Measurements from ENCODE around the gene OPCML.
A peak's percentile ranks its signal among the peaks of the same experiment; 100 is the strongest.

The OPCML gene

DNA sequence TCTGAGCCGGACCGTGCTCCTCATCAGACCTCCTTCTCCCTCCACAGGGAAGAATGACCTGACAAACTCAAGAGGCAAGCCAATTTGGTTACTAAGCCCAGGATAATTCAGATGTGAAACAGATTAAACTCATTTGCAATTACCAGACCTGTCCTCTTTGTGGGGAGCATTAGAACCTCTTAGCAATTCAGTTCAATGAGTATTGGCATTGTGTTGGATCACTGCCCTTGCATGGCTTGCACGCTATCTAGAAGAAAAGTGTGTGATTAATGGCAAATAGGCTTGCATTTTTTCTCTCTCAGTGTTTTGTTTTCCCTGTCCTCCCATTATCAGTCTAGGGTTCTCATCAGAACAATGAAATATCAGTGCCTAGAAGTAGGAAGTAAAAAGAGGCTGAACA lies 365.6 kb downstream of the OPCML start:
- DNase-seq, result no peak

DNA sequence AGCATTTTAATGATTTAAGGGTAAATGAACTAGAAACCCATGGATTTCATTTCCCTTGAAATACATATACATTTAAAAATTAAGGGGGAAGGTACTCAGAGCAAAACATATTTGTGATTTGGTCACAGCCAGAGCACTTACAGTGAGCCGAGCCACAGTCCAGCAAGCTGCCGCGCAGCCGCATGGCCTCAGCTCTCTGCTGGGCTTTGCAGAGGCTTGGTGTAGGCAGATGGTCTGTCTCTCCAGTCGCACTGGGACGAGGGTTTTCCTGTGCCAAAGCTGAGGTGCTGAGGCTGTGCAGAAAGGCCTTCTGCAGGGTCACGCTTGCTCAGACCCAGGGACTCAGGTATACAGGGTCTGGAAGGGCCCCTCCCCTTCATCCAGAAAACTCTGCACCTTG lies 367.3 kb downstream of the OPCML start:
- DNase-seq, result no peak

DNA sequence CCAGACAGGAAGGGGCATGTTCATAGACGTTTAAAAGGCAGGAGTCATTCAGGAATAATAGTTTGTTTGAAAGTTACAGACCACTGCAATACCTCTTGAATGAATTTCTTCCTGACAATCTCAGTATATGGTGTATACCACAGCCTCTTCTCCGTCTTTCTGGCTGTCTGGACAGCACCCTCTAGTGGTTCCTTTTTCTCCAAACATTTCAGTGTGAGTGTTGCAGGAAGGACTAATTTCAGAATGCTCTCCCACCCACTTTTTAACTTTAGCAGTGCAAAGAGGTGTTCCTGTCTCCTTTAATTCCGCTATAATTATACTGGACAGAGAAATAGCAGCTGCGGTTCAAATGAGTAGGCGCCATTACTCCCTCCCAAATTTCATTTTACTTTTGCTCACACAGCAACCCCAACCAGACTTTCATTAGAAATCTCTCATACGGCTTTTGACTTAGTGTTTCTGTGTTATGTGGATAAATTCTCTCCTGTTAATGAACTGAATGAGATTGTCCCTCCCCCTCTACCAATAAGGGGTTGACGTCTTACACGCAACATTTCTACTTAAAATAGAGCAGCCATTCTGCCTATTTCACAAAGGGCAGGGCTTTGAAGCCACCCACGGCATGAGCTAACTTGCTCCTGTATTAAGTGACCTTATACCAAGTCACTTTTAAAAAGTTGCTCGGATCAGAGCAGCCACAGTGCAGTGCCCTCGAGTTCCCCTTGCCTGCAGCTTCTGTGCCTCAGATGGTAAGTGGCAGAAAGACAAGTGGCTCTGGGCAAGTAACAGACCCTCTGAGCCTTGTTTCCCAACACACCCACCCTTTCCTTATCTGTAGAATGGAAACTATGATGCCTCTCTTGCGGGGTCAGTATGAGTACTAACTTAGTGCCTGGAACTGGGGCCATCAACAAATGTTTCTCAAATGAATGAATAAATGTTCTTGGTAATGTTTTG lies 368.6 kb downstream of the OPCML start:
- DNase-seq, result peak; percentile 25 to 63

DNA sequence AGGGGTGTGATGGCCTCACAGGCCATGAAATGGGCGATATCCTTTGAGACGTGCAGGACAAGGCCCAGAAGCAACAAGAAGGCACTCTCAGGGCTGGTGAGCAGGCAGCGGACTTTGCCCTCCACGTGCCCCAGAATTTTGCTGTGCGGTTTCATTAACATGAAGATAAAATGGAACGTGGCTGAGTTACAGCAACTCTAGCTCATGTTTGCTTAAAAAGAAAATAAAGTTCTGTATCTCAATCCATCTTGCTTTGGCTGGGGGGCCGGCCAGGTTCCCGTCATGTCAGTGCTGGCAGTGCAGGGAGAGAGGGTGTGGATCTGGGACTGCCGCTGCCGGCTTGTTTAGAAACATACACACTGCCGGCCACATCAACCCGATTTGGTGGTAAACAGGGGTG lies 370.1 kb downstream of the OPCML start:
- no peak for DNase-seq

DNA sequence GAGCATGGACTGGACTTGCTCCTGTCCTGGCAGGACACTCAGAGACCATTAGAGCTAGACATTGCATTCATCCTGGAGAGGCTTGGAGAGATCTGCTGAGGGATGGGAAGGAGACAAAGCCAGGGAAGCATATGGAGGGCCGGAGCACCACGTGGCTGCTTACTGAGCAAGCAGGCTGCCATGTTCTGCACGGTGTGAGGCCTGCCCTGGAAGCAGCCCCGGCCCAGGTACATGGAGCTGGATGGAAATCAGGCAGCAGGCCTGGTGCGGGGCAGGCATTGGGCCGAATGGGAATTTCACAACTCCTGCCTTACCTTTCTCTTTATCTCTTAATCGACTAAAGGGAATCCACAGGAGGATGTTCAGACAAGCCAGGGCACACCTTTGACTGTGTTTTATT lies 371.5 kb downstream of the OPCML start:
- no peak for DNase-seq

DNA sequence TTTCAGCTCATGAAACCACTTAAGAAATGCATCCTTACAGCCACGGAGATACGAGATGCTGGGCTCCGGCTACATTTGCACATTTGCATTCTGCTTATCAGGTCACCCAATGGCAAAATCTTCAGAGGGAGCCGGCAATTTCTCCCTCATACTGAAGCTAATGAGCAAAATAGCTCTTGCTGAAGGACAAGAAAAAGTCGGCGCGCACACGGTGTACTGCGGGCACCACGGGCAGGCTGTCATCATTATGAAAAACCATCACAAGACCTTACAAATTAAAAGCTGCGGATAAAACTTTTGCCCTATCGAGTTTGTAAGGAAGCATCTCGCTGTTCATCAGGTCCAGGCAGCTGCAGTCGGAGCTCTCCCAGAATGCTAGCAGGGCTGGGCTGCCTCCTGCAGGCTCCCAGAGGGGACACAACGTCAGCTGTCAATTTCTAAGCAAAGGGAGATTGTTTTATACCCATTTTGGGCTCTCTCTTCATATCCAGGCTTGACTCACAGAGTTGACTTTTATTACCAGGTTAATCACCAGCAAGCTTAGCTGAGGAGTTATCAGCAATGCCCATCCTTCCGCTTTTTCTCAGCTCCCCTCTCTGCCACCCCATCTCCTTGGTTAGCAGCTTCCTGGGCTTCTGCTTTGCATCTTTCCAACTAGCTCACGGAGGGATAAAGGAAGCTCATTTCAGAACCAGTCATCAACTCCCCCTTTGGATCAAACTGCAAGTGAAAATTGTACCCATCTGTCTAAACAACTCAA lies 375.1 kb downstream of the OPCML start:
- no peak for DNase-seq

DNA sequence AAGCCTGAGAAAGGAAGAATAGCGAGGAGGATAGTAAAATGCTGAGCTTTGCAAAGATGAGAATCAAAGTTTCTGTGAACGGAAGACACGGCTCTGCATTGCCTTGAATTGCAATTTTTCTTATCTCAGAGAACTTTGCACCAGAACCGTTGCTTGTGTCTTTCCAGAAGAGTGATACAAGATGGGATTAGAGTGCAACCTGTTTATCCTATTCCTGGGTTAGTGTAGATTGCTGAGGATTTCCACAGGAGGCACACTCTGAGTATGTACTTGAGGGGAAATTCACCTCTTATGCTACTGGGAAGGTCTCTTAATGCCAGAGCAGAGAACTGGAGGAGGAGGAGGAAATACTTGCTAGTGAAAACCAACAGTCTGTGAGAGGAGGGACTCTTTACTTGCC lies 377.5 kb downstream of the OPCML start:
- no peak for DNase-seq

DNA sequence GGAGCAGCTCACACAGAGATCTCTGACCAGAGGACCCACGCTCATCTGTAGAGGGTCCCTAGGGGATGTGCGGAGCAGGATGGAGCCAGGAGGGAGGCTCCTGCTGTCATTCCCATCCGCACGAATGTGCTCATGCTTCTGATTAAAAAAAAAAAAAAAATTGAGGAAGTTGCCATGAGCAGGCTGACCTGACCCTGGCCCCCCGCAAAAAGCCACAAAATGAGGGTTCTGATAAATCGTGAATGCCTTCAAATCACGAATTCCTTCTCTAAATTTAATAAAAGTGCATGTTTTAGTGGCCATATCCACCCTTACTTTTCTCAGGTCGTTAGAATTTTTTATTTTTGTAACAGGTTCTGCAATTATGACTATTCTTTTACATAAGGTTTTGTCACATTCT lies 378.2 kb downstream of the OPCML start:
- DNase-seq, result no peak

DNA sequence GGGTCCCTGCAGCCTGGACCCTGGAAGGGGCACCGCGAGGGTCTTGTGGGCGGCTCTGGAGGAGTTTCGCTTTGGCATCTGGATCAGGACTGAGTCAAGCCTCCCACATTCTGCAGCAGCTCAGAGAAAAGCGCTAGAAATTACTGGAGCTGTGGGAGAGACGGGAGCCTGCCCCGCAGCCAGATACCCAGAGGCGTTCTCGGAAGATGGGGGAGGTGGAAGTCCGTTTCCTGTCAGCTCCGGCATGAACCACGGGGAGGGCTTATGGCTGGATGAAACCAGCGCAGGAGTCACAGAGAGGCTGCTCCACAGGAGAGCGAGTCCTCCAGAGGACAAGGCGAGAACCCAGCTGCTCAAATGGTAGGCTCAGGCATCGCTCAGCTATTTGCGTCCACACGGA lies 379.3 kb downstream of the OPCML start:
- DNase-seq, result no peak

DNA sequence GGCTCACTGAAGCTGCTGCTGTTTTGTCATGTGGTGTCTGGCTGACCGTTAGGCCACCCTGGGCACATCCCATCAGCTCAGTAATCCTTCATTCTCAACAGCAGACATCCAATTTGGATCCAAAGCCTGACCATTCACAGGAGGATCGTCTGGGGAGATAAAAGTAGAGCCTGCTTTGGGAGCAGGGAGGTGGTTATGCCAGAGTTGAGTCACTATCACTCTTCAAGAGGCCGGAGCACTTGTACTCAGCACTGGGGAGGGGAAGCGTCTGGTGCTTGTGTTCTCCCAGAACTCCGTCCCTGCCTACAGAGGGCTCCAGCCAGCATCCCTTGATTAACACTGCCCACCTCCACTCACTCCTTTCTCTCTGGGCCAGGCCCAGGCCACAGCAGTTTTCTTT lies 382.6 kb downstream of the OPCML start:
- DNase-seq, result no peak

DNA sequence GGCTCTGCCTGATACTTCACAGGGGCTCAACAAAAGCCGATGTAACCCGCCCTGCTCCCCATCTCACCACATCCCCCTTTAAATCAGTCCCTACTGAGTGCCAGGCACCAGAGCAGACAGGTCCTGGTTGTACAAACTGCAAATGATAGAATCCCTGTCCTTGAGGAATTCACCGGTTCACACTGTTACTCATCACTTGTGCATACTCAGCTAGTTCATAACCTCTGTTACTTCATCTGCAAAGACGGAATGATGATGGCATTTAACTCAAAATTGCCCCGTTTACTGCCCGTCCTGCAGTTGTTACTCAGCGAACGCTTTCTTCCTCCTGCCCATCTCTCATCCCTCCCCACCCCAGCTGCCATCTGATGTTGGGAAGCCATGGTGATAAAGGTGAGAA lies 384.7 kb downstream of the OPCML start:
- DNase-seq, result no peak

DNA sequence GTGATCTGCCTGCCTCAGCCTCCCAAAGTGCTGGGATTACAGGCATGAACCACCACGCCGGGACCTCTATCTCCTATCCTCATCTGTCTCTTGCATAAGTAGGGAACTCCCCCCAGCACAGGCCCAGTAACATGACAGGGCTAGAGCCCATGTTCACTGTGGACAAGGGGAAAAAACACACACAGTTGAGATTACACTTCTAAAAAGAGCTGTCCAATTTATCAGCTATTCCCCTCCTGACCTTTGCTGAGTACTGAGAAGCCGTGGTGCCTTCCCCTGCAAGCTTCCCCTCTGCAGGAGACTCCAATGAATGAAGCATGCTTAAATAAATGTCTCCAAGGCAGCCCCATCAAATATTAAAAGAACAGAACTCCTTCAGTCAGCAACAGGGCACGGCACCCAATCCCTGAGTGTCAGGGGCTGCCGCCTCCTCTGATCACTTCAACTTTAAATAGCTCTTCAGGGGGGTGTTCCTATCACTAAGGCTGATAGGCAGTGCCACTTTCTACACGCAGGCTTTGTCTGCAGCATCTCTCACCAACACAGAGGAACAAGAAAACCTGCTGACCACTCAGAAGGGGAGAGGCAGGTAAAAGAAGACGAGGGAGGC lies 385.5 kb downstream of the OPCML start:
- DNase-seq, result no peak

DNA sequence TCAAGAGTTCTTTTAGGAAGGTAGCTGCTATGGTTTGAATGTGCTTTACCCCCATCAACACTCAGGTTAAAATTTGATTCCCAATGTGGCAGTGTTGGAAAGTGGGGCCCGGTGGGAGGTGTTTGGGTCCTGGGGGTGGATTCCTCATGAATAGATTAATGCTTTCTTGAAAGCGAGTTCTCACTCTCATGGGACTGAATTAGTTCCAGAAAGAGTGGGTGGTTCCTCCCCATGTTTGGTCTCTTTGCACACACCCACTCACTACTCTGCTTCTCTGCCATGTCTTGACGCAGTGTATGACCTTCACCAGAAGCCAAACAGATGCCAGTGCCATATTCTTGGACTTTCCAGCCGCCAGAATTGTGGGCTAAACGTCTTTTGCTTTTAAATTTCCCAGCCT lies 394.4 kb downstream of the OPCML start:
- DNase-seq, result no peak

DNA sequence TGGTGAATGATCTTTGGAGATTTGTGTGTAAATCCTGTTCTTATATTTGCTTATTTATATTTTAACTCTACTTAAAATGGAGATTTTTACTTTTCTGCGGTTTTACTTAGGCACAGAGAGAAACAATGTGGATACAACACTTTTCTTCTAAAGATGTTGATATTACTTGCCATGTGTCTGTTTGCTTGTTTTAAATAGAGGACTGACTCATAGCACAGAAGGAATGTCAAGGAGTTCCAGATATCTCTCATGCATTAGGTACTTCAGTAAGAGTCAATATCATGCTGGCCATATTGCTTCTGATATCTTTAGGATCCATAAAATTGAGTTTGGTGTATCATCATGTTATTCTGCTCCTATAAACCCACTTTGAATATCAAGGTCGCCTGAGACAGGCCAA lies 395.0 kb downstream of the OPCML start:
- no peak for DNase-seq

DNA sequence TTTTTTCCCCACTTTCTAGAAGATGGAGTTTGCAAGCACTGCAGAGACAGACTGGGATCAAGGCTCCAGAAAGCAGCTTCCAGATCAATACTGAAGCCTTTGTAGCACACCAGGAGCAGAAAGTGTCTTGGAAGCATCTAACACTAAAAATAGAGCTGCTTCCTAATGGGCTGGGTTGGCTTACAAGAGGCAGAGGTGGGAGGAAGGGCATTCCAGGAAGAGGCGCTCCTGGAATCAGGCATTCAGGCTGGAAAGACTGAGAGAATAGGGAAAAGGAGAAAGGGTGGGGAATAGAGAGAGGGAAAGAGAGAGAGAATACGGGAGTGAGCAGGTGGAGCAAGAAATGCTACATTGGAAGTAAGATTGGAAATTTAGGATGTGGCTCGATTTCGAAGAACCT lies 395.9 kb downstream of the OPCML start:
- DNase-seq, result no peak

DNA sequence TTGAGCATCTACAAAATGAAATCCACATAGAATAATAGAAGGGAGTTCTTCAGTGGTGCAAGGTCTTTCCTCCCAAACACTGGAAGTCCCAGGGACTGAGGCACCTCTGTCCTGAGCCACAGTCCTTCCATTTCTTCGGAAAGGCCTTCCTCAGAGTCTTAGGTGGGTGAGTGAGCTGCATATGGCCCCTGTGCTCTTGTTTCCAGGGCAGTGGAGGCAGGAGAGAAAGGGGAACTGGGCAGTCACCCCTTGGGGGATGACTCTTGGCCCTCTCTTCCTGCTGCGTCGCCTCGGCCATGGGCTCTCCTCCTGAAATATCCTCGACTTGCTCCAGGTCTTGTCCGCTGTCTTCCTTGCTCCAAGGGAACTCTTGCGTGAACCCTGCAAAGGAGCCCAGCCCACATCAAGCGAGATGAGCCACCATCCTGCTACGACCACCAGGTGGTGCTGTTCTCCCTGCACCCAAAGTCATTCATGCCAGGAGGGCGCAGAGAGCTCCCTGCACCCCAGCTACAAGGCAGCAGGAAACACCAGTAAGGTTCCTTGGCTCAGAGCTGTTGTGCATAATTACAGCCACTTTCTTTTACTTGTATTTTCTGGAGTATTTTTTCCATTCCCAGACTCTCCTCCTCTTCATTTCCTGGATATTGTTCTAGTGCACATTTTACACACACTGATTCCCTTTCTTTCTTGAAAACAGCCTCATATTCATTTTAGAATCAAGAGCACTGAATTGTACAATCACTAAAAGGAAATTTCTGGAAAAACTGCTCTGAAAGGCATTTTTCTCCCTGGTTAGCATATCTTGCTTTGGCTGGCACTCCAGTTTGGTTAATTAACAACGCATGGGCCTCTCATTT lies 397.8 kb downstream of the OPCML start:
- DNase-seq, result peak; percentile 31 to 53

DNA sequence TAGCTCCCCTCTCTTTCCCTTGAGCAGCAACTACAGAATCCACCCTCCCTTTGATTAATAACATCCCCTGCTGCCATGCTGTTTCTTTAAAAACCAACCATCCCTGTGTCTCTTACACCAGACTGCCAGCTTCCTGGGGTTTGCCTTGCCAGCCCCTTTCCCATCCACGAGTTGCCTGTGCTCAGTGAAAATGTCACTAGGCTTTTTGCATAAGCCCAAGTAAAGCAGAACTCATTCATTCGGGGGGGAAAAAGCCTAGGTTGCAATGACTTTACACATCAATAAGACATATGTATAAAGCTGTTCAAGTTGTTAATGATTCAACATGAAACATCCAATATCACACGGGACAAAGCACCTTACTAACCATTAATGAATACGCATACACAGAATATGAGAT lies 398.7 kb downstream of the OPCML start:
- no peak for DNase-seq

DNA sequence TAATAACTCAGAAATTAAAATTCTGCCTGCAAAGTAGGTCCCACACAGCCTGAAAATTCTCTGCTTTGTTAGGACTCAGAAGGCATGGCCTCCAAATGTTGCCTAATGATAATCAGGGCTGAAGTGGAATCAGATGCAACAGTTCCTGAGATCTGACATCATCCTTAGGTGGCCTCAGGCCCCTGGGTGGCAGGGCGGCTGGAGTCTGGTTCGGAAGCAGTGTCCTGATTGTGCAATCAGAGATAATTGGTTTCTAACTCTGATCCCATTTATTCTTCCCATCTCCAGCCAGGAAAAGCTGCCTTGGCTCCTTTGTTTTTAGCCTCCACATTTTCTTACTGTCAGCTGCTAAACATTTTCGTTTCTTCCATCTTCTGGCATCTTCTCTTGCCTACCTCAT lies 399.3 kb downstream of the OPCML start:
- no peak for DNase-seq

DNA sequence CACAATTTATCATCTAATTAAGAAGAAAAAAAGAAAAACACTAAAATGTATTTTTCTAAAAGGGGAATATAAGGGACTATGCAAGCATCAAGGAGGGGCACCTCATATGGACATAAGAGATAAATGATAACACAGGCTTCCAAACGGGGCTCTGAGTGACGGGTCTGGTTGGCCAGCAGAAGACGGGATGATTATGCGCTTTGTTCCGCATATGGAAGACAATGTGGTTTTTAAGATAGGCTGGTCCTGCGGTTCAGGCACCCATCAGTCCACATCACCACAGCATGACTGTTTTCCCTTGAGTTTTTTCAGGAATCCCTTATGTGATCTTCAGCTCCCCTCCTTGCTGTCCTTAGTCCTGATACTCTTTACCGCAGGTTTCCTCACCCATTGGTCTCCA lies 404.6 kb downstream of the OPCML start:
- DNase-seq, result no peak

DNA sequence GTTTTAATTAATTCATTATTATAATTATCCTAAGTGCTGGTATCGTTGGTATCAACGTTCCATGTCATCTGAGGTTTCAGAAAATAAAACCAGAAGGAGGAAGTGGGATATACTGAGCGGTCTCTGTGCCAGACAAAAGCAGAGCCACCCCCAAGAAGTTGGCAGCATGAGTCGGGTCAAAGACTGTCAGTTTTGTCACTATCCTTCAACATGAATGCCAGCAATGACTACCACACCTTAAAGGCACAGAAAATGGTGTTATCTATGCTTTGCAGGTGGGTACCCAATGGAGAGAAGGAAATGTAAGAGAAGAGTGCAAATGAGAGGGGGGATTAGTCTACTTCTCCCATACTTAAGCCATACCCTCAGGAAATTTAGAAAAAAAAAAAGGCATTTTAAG lies 408.5 kb downstream of the OPCML start:
- no peak for DNase-seq

DNA sequence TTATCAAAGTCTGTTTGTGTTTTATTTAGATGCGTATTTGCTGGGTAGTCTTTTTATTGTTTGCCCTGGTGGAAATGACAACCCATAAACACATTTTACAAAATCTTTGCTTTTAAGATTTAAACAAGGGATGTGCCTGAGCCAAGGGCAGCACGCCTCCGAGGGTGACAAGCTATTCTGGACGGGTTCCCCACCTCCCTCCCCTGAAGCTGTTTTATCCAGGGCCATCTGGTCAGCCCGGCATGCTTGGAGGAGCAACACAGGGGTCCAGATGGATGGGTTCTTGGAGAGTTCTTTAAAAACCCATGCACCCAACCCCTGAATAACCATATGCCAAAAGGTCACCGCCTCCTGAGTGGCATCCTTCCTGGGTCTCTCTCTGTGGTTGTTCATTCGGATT lies 408.9 kb downstream of the OPCML start:
- DNase-seq, result no peak

DNA sequence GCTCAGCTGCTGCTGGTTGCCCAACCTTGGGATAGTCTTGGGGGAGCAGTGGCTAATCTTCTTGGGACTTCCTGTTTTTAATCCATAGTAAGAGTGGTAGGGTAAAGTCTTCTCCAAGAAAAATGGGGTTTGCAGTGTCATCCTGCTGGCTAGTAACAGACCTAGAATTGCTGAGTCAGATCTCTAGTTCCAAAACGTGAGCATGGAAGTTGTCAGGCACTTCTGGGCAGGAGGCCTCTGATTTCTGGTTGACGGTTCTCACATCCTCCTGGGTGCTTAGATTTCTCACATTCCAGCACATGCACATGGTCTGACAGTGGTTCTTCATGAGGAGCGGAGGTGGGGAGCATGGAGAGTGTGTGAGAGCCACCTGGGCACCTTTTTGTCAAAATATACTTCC lies 410.0 kb downstream of the OPCML start:
- no peak for DNase-seq

Measured in inflammatory macrophage treated with lipopolysaccharide for 1 hour (primary cell).